Measurements from ENCODE around the gene HPDL. TPM values are rescaled to one million over a fixed set of nuclear protein-coding genes. Genes with fewer than 3 reads are reported as not detected.

HPDL gene
- total RNA-seq, 4 donors from 2014 or later = 0.88 to 24.8 (median 7.9) TPM

DNA sequence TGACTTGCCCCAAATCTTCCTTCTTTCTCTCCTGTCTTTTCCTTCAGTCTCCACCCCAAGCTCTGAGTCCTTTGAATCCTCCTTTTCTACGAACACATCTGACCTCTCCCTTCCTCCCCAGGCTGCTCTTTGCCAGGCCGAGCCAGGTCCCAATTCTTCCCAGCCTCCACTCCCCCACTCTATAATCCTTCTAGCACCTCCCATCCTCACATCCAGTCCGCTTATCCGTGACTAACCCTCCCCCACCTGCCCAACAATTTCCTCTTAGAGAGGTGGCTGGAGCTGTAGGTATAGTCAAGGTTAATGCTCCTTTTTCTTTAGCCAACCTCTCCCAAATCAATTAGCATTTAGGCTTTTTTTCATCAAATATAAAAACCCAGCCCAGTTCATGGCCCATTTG, 9.5 kb upstream of the HPDL start:
- peak in 1 of 3 donors; percentile 19 for DNase-seq

DNA sequence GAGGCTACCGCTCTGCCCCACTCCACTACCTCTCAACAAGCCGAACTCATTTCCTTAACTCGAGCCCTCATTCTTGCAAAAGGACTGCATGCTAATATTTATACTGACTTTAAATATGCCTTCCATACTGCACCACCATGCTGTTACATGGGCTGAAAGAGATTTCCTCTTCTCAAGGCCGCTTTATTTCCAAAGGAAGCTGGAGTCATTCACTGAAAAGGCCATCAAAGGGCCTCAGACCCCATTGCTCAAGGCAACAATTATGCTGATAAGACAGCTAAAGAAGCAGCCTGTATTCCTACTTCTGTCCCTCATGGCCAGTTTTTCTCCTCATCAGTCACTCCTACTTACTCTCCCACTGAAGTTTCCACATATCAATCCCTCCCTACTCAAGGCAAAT, 6.9 kb upstream of the HPDL start:
- no peak for TF ChIP-seq POLR2A (IDR thresholded peaks at IDR 0.05)
- TF ChIP-seq, protein P1, sequence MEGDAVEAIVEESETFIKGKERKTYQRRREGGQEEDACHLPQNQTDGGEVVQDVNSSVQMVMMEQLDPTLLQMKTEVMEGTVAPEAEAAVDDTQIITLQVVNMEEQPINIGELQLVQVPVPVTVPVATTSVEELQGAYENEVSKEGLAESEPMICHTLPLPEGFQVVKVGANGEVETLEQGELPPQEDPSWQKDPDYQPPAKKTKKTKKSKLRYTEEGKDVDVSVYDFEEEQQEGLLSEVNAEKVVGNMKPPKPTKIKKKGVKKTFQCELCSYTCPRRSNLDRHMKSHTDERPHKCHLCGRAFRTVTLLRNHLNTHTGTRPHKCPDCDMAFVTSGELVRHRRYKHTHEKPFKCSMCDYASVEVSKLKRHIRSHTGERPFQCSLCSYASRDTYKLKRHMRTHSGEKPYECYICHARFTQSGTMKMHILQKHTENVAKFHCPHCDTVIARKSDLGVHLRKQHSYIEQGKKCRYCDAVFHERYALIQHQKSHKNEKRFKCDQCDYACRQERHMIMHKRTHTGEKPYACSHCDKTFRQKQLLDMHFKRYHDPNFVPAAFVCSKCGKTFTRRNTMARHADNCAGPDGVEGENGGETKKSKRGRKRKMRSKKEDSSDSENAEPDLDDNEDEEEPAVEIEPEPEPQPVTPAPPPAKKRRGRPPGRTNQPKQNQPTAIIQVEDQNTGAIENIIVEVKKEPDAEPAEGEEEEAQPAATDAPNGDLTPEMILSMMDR (IDR thresholded peaks at IDR 0.05) = no peak
- Histone ChIP-seq H3K9me3 (no peaks in the 10 kb centered on the region), H3K4me3 (no peak overlapping the region), H3K27me3 (no peaks in the 10 kb centered on the region), H3K36me3 (no peaks in the 10 kb centered on the region), H3K27ac (no peak overlapping the region), H3K4me1 (no peaks in the 10 kb centered on the region)
- no peak for DNase-seq

More for the DNA sequence above, 9.5 kb upstream of the HPDL start:
- Histone ChIP-seq H3K36me3 (no peaks in the 10 kb centered on the region), H3K27ac (no peak overlapping the region), H3K4me1 (no peaks in the 10 kb centered on the region), H3K4me3 (no peak overlapping the region), H3K27me3 (no peaks in the 10 kb centered on the region), H3K9me3 (no peaks in the 10 kb centered on the region)
- TF ChIP-seq, protein P1 (IDR thresholded peaks at IDR 0.05) = no peak
- TF ChIP-seq POLR2A (IDR thresholded peaks at IDR 0.05) = no peak

DNA sequence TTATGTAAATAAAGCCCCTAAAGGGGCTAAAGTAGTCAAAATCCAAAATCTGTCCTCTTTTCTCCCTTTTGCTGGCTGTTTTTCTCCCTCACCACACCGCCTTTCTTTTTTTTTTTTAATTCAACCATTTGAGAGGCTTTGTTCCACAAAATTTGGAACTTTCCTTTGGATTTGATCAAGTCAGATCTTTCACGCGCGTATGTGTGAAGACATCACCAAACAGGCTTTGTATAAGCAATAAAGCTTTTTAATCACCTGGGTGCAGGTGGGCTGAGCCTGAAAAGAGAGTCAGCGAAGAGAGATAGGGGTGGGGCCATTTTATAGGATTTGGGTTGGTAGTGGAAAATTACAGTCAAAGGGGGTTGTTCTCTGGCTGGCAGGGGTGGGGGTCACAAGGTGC, 5.3 kb upstream of the HPDL start:
- Histone ChIP-seq H3K9me3 (no peaks in the 10 kb centered on the region), H3K4me1 (peaks cover 0 to 1% (median under 1%) of the 10 kb centered on the region in 4 donors), H3K4me3 (no peak overlapping the region), H3K36me3 (no peaks in the 10 kb centered on the region), H3K27ac (no peak overlapping the region), H3K27me3 (no peaks in the 10 kb centered on the region)
- TF ChIP-seq, protein P1 (IDR thresholded peaks at IDR 0.05) = no peak
- no peak for TF ChIP-seq POLR2A (IDR thresholded peaks at IDR 0.05)
- DNase-seq = peak in 1 of 3 donors; percentile 2

DNA sequence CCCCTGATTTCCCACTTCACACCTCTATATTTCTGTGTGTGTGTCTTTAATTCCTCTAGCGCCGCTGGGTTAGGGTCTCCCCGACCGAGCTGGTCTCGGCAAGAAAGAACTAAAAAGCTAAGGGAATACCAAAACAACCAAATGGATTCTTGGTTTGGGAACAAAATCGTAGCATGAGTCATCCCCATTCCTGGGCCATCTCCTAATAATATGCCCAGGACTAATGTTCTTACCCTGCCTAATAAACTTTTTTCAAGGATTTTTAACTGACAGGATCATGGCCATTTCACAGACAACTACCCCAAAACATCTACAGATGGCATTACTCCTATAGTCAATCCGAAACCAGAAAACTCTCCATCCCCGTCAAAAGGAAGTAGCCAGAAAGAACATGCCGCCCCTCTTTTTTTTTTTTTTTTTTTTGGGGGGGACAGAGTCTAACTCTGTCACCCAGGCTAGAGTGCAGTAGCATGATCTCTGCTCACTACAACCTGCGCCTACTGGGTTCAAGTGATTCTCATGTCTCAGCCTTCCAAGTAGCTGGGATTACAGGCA, 4.1 kb upstream of the HPDL start:
- Histone ChIP-seq H3K4me3 (no peak overlapping the region), H3K27me3 (no peaks in the 10 kb centered on the region), H3K4me1 (peaks cover 0 to 13% (median 5%) of the 10 kb centered on the region in 4 donors), H3K9me3 (no peaks in the 10 kb centered on the region), H3K27ac (no peak overlapping the region), H3K36me3 (no peaks in the 10 kb centered on the region)
- TF ChIP-seq, protein P1 (IDR thresholded peaks at IDR 0.05) = no peak
- no peak for TF ChIP-seq POLR2A (IDR thresholded peaks at IDR 0.05)
- DNase-seq = no peak

DNA sequence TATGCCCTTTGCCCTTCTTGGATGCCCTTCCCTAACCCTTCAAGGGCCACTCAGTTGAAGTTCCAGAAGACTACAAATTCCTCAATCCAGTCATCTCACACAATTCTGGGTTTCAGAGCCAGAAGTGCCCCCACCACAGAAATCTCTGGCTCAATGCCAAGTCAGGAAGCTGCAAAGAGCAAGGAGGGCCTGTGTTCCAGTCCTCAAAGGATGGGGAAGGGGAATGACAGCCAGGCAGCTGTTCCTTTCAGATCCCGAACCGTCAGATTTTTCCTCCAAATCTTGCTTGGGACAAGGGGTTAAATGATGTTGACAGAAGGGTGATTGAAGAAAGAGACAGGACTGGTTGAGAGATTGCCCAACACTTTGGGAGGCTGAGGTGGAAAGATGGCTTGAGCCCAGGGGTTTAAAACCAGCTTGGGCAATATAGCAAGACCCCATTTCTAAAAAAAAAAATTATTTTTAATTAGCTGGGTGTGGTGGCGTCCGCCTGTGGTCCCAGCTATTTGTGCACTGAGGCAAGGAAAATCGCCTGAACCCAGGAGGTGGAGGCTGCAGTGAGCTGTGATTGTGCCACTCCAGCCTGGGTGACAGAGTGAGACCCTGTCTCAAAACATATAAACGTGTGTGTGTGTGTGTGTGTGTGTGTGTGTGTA, 716 bp upstream of the HPDL start:
- peaks cover 0 to 19% (median 6%) of the 10 kb centered on the region in 4 donors for H3K4me1 ChIP-seq
- TF ChIP-seq, protein P1 (IDR thresholded peaks at IDR 0.05) = no peak
- no peak for TF ChIP-seq POLR2A (IDR thresholded peaks at IDR 0.05)
- H3K27me3 ChIP-seq = no peaks in the 10 kb centered on the region
- peak overlapping the region in 2 of 4 donors; percentile 64 to 67 for H3K4me3 ChIP-seq
- peaks cover 0 to 16% (median 0%) of the 10 kb centered on the region in 3 donors for H3K36me3 ChIP-seq
- no peaks in the 10 kb centered on the region for H3K9me3 ChIP-seq
- no peak for DNase-seq
- no peak overlapping the region for H3K27ac ChIP-seq

All from Peyer's patch (tissue), 4 donors.